ENCODE measurements around the gene FOXK1.
A peak's percentile ranks its signal among the peaks of the same experiment; 100 is the strongest.
"Not testable (repeated sequence)": the region's sequence is repeated elsewhere in the genome, so short reads cannot be mapped to it uniquely, and the experiment has no call there.

FOXK1 gene

GRCh38 chr7:4641091-4641666 lies 40.9 kb upstream of the FOXK1 start:
- no peaks in the 10 kb centered on the region for H3K79me2 ChIP-seq
- H3K4me3 ChIP-seq (ENCODE audit: low read depth, low read length) = peak overlapping the region; percentile 82
- H3K27me3 ChIP-seq (ENCODE audit: control insufficient read depth, insufficient read depth, low read length) = no peaks in the 10 kb centered on the region
- H2AFZ ChIP-seq = peak overlapping the region; percentile 99
- H3K4me2 ChIP-seq (ENCODE audit: low read length) = peak overlapping the region; percentile 62
- H3K9me3 ChIP-seq (ENCODE audit: control insufficient read depth, low read length) = no peaks in the 10 kb centered on the region
- no peak overlapping the region for H3K27ac ChIP-seq
- TF ChIP-seq, protein P1, sequence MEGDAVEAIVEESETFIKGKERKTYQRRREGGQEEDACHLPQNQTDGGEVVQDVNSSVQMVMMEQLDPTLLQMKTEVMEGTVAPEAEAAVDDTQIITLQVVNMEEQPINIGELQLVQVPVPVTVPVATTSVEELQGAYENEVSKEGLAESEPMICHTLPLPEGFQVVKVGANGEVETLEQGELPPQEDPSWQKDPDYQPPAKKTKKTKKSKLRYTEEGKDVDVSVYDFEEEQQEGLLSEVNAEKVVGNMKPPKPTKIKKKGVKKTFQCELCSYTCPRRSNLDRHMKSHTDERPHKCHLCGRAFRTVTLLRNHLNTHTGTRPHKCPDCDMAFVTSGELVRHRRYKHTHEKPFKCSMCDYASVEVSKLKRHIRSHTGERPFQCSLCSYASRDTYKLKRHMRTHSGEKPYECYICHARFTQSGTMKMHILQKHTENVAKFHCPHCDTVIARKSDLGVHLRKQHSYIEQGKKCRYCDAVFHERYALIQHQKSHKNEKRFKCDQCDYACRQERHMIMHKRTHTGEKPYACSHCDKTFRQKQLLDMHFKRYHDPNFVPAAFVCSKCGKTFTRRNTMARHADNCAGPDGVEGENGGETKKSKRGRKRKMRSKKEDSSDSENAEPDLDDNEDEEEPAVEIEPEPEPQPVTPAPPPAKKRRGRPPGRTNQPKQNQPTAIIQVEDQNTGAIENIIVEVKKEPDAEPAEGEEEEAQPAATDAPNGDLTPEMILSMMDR (IDR thresholded peaks at IDR 0.05) = no peak
- no peaks in the 10 kb centered on the region for H3K36me3 ChIP-seq (ENCODE audit: control insufficient read depth, insufficient read depth, low read length)
- no peak overlapping the region for H3K9ac ChIP-seq
- no peaks in the 10 kb centered on the region for H3K4me1 ChIP-seq

GRCh38 chr7:4641667-4642467 lies 40.2 kb upstream of the FOXK1 start:
- H3K27ac ChIP-seq = peak overlapping the region; percentile 75
- TF ChIP-seq, protein P1 (IDR thresholded peaks at IDR 0.05) = peak; percentile 44
- H2AFZ ChIP-seq = peak overlapping the region; percentile 99
- H3K79me2 ChIP-seq = no peaks in the 10 kb centered on the region
- no peaks in the 10 kb centered on the region for H3K9me3 ChIP-seq (ENCODE audit: control insufficient read depth, low read length)
- H3K4me2 ChIP-seq (ENCODE audit: low read length) = peak overlapping the region; percentile 90
- H3K4me1 ChIP-seq = no peaks in the 10 kb centered on the region
- no peaks in the 10 kb centered on the region for H3K36me3 ChIP-seq (ENCODE audit: control insufficient read depth, insufficient read depth, low read length)
- H3K27me3 ChIP-seq (ENCODE audit: control insufficient read depth, insufficient read depth, low read length) = no peaks in the 10 kb centered on the region
- peak overlapping the region; percentile 82 for H3K4me3 ChIP-seq (ENCODE audit: low read depth, low read length)
- no peak overlapping the region for H3K9ac ChIP-seq

DNA sequence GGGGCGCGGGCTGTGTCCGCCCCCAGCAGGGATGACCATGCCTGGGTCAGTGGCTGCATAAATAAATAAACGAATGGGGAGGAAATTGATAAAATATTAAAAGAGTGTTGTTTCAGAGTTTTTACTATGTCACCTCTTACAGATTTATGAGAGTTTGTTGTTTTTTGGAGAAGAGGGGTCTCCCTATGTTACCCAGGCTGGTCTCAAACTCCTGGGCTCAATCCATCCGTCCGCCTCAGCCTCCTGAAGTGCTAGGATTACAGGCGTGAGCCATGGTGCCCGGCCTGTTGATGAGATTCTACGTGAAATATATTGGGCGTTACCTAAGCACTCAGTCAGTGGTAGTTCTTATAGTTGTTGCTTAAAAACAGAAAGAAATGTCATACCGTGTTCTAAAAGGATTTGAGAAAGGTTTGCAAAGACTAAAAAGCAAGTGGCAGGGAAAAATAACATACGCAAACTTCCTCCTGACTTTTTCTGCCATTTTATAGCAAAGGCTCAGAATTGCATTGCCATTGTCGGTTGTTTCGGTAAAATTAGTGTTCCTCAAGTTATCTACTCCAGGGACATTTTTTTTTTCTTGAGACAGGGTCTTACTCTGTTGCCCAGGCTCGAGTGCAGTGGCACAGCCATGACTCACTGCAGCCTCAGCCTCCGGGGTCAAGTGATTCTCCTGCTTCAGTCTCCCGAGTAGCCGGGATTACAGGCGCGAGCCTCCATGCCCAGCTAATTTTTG lies 39.5 kb upstream of the FOXK1 start:
- H3K27ac ChIP-seq = peak overlapping the region; percentile 75
- no peaks in the 10 kb centered on the region for H3K9me3 ChIP-seq (ENCODE audit: control insufficient read depth, low read length)
- no peak overlapping the region for H3K9ac ChIP-seq
- H3K4me1 ChIP-seq = no peaks in the 10 kb centered on the region
- no peaks in the 10 kb centered on the region for H3K36me3 ChIP-seq (ENCODE audit: control insufficient read depth, insufficient read depth, low read length)
- TF ChIP-seq, protein P1 (IDR thresholded peaks at IDR 0.05) = no peak
- H2AFZ ChIP-seq = peak overlapping the region; percentile 99
- H3K4me2 ChIP-seq (ENCODE audit: low read length) = peak overlapping the region; percentile 90
- H3K4me3 ChIP-seq (ENCODE audit: low read depth, low read length) = peak overlapping the region; percentile 82
- H3K79me2 ChIP-seq = no peaks in the 10 kb centered on the region
- no peaks in the 10 kb centered on the region for H3K27me3 ChIP-seq (ENCODE audit: control insufficient read depth, insufficient read depth, low read length)

GRCh38 chr7:4643204-4643471 lies 39.0 kb upstream of the FOXK1 start:
- not testable (repeated sequence) for H3K9ac ChIP-seq; H3K36me3 ChIP-seq (ENCODE audit: control insufficient read depth, insufficient read depth, low read length); H3K4me2 ChIP-seq (ENCODE audit: low read length); H3K9me3 ChIP-seq (ENCODE audit: control insufficient read depth, low read length); H3K4me1 ChIP-seq; H3K4me3 ChIP-seq (ENCODE audit: low read depth, low read length); H3K27me3 ChIP-seq (ENCODE audit: control insufficient read depth, insufficient read depth, low read length); H2AFZ ChIP-seq; H3K27ac ChIP-seq; H3K79me2 ChIP-seq

DNA sequence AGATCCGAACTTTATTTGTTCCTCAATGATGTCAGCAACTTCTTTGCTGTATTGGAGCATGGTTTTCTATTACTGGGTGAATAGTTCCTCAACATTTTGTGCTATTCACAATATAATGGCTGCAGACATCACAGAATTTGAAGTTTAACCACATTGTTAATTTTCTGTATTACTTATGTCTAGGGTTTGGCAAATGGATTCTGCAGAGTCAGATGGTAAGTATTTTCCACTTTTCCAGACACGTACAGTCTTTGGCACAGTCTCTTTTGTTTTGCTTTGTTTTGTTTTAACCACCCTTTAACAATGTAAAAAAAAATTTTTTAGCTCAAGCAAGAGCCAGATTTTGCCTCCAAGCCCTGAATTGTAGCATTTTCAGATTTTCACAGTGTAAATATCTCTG lies 36.8 kb upstream of the FOXK1 start:
- Histone ChIP-seq H3K4me3 (ENCODE audit: low read depth, low read length) (no peak overlapping the region), H3K36me3 (ENCODE audit: control insufficient read depth, insufficient read depth, low read length) (no peaks in the 10 kb centered on the region), H3K9ac (no peak overlapping the region), H3K79me2 (no peaks in the 10 kb centered on the region), H3K27me3 (ENCODE audit: control insufficient read depth, insufficient read depth, low read length) (no peaks in the 10 kb centered on the region), H3K4me1 (no peaks in the 10 kb centered on the region), H2AFZ (no peak overlapping the region), H3K4me2 (ENCODE audit: low read length) (no peak overlapping the region), H3K27ac (no peak overlapping the region), H3K9me3 (ENCODE audit: control insufficient read depth, low read length) (no peaks in the 10 kb centered on the region)
- TF ChIP-seq, protein P1 (IDR thresholded peaks at IDR 0.05) = no peak

Data from parathyroid adenoma (tissue), 2 donors.